B cell (primary cell): Measurements from ENCODE around the gene MOGAT3. TPM values are rescaled to one million over a fixed set of nuclear protein-coding genes. Genes with fewer than 3 reads are reported as not detected.

Experiments used
- ATAC-seq: fragments of 200-7000 bp; cut with Tn5 transposase; one replicate; pipeline ENCODE4 v1.10.0; 2021; ENCODE audit warnings: low read depth, mild to moderate bottlenecking, moderate number of reproducible peaks, moderate library complexity
- CTCF ChIA-PET: fragments of 350-600 bp; sonication (Branson Sonifier 250); formaldehyde crosslinking; loops from one replicate; lab custom pipeline; 2021; ENCODE audit warnings: antibody characterized with exemption, inconsistent platforms; lab: Charles Lee
- POLR2A ChIA-PET: fragments of 350-600 bp; sonication (Branson Sonifier 250); formaldehyde crosslinking; loops from one replicate; lab custom pipeline; 2021; ENCODE audit warnings: antibody characterized with exemption; lab: Charles Lee
- DNase-seq: peaks from one replicate; pipeline ENCODE4 v3.0.0; 2013
- H2AFZ ChIP-seq: 2 replicates; pipeline ENCODE4 v1.6.1; 2012; ENCODE audit warnings: mild to moderate bottlenecking, low read depth, low read length; ENCODE audit not compliant: insufficient read depth, poor library complexity, severe bottlenecking
- H3K27ac ChIP-seq, 2 donors: 1 replicate in 1 of 2; 2 replicates in 1 of 2; pipeline ENCODE4 v1.5.1; 2012 to 2013; ENCODE audit warnings: low read length in 2 of 2, mild to moderate bottlenecking in 2 of 2, moderate library complexity in 1 of 2
- H3K27me3 ChIP-seq, 4 experiments: fragments of 200-600 bp in 1 of 4; sonication (generic) in 1 of 4; replicated peaks in 1 of 4; 1 replicate in 2 of 4; 2 replicates in 2 of 4; pipeline versions ENCODE4 v1.6.1 to v1.7.0; 2013 to 2016; ENCODE audit warnings: low read length in 3 of 4, mild to moderate bottlenecking in 2 of 4, mixed read lengths in 1 of 4, moderate library complexity in 1 of 4; ENCODE audit not compliant: insufficient read depth in 4 of 4, control insufficient read depth in 3 of 4; ENCODE audit errors: control extremely low read depth in 1 of 4
- H3K36me3 ChIP-seq, 2 experiments: replicated peaks in 1 of 2; 1 replicate in 1 of 2; 2 replicates in 1 of 2; pipeline versions ENCODE4 v1.6.1 to v1.7.1; 2013; ENCODE audit warnings: low read length in 1 of 2; ENCODE audit not compliant: insufficient read depth in 2 of 2, control insufficient read depth in 1 of 2; ENCODE audit errors: control extremely low read depth in 1 of 2, extremely low read depth in 1 of 2
- H3K4me1 ChIP-seq, 2 donors: fragments of 200-600 bp in 1 of 2; sonication (generic) in 1 of 2; 1 replicate in 1 of 2; 2 replicates in 1 of 2; pipeline versions ENCODE4 v1.5.1 to v1.6.1; 2013 to 2017; ENCODE audit warnings: low read length in 2 of 2; ENCODE audit not compliant: control insufficient read depth in 2 of 2, insufficient read depth in 2 of 2
- H3K4me2 ChIP-seq: replicated peaks from 2 replicates; pipeline ENCODE3; 2012; ENCODE audit warnings: mild to moderate bottlenecking, low read depth, low read length; ENCODE audit not compliant: poor library complexity, severe bottlenecking
- H3K4me3 ChIP-seq, 5 experiments: fragments of 200-600 bp in 1 of 5; sonication (generic) in 1 of 5; 1 replicate in 3 of 5; 2 replicates in 2 of 5; pipeline versions ENCODE4 v1.5.1 to v1.7.0; 2011 to 2016; ENCODE audit warnings: low read length in 4 of 5, mild to moderate bottlenecking in 4 of 5, low read depth in 2 of 5, control low read depth in 1 of 5, moderate library complexity in 1 of 5; ENCODE audit not compliant: insufficient read depth in 1 of 5; ENCODE audit errors: control extremely low read depth in 1 of 5, extremely low read depth in 1 of 5
- H3K79me2 ChIP-seq: fragments of 200-600 bp; sonication (generic); one replicate; pipeline ENCODE4 v1.6.0; 2016; ENCODE audit warnings: low read length; ENCODE audit not compliant: control insufficient read depth, insufficient read depth
- H3K9ac ChIP-seq: fragments of 200-600 bp; sonication (generic); 2 replicates; pipeline ENCODE4 v1.6.1; 2017; ENCODE audit warnings: mild to moderate bottlenecking, low read length, moderate library complexity
- H3K9me3 ChIP-seq, 3 donors: one replicate each; pipeline versions ENCODE4 v1.6.1 to v1.7.1; 2013; ENCODE audit warnings: low read length in 2 of 3; ENCODE audit not compliant: control insufficient read depth in 2 of 3, insufficient read depth in 1 of 3; ENCODE audit errors: control extremely low read depth in 1 of 3
- H4K20me1 ChIP-seq: 2 replicates; pipeline ENCODE4 v1.6.0; 2012; ENCODE audit warnings: mild to moderate bottlenecking, low read length; ENCODE audit not compliant: insufficient read depth, control insufficient read depth, poor library complexity, severe bottlenecking
- H3K27ac Mint-ChIP-seq: one replicate; pipeline ENCODE4 v1.8.0; 2021; ENCODE audit warnings: mixed read lengths
- H3K27me3 Mint-ChIP-seq: one replicate; pipeline ENCODE4 v1.8.0; 2021; ENCODE audit warnings: mixed read lengths
- H3K4me1 Mint-ChIP-seq: one replicate; pipeline ENCODE4 v1.8.0; 2021; ENCODE audit warnings: mixed read lengths
- H3K4me3 Mint-ChIP-seq: one replicate; pipeline ENCODE4 v1.8.0; 2021; ENCODE audit warnings: mixed read lengths
- H3K9me3 Mint-ChIP-seq: one replicate; pipeline ENCODE4 v1.8.0; 2022; ENCODE audit warnings: mixed read lengths; ENCODE audit not compliant: insufficient read depth
- CTCF ChIP-seq: fragments of 200-600 bp; IDR thresholded peaks from one replicate; pipeline ENCODE4 v1.8.0; 2022; ENCODE audit warnings: antibody characterized with exemption, mild to moderate bottlenecking
- EZH2 ChIP-seq: IDR thresholded peaks from 2 replicates; pipeline ENCODE4 v1.6.1; 2012; ENCODE audit warnings: borderline replicate concordance, low read depth, mild to moderate bottlenecking, moderate library complexity, low read length; ENCODE audit not compliant: insufficient read depth, poor library complexity, severe bottlenecking
- WGBS: methylation state at CpG from one replicate; pipeline ENCODE4 v1.1.5; 2013; ENCODE audit warnings: missing lambda C conversion rate; ENCODE audit not compliant: insufficient coverage; 5-methylcytosine and 5-hydroxymethylcytosine counted together
- intact Hi-C: fragments of 100-400 bp; cut with micrococcal nuclease; formaldehyde crosslinking; loops from one replicate; pipeline ENCODE4 v1.10.0; 2022
- polyA plus RNA-seq: library from polyadenylated mRNA; depleted of rRNA; stranded (reverse); fragments of >200 nt; gene quantifications from 2 replicates; pipeline ENCODE4 v1.2.3, GENCODE V29; 2012
- total RNA-seq, 2 donors: library from RNA; stranded (reverse); fragments of 120-200 nt in 1 of 2; gene quantifications; 1 replicate in 1 of 2; 2 replicates in 1 of 2; pipeline versions ENCODE4 v1.2.3 to v1.2.4, GENCODE V29; 2013 to 2022

MOGAT3 gene
- total and polyA plus RNA-seq, 2 donors (not counting 1 experiment from before 2014, with no cell fraction given) = not detected

DNA sequence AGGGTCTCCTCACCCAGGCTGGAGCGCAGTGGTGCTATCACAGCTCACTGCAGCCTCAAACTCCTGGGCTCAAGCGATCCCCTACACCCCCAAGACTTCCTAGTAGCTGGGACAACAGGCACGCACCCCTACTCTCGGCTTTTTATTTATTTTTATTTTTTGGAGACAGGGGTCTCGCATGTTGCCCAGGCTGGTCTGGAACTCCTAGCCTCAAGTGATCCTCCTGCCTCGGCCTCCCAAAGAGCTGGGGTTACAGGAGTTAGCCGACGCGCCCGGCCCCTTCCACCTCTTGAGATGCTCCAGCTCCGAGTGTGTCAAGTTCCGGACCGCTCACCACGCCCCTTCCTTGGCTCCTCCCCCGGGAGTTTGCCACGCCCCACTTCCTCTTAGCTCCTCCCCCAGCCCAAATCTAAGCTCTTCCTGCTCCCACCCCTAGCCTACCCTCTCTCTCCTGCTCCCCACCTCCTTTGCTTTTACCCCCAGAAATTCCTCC is 27.0 kb downstream of the MOGAT3 start:
- POLR2A ChIA-PET = interaction anchor here (0.6 to 0.7 kb wide), 2 partner anchors 30 to 73 kb away, joined by 3 to 8 read pairs; no protein-coding TSS in a partner anchor
- H3K9me3 Mint-ChIP-seq = no peaks in the 10 kb centered on the region
- H3K36me3 ChIP-seq = no peaks in the 10 kb centered on the region
- no peaks in the 10 kb centered on the region for H3K79me2 ChIP-seq
- ATAC-seq = peak; percentile 46
- H3K27ac Mint-ChIP-seq = peak overlapping the region; percentile 20
- no peak overlapping the region for H3K27ac ChIP-seq
- peak; percentile 69 for DNase-seq
- peaks cover 43% of the 10 kb centered on the region for H3K4me1 Mint-ChIP-seq
- H2AFZ ChIP-seq = no peak overlapping the region
- no peak for TF ChIP-seq EZH2
- TF ChIP-seq CTCF = no peak
- peaks cover 54 to 58% of the 10 kb centered on the region in 2 donors for H3K4me1 ChIP-seq
- no peak overlapping the region for H3K9ac ChIP-seq
- CTCF ChIA-PET = interaction anchor here (0.9 to 1.3 kb wide), 3 partner anchors 8 to 284 kb away, joined by 3 to 7 read pairs (median 3); partner anchors contain the start of genes UFSP1 and VGF
- H3K27me3 Mint-ChIP-seq = peaks cover 80% of the 10 kb centered on the region
- peak overlapping the region; percentile 56 for H3K4me2 ChIP-seq
- intact Hi-C loops = no loop called here
- no peaks in the 10 kb centered on the region for H4K20me1 ChIP-seq
- H3K9me3 ChIP-seq = peaks cover 0 to 49% (median 1%) of the 10 kb centered on the region in 3 donors
- H3K4me3 ChIP-seq = no peak overlapping the region
- H3K27me3 ChIP-seq = peaks cover 0 to 99% (median 79%) of the 10 kb centered on the region in 4 experiments
- H3K4me3 Mint-ChIP-seq = peak overlapping the region; percentile 56
- 5% methylated on average over 12 of the region's 16 CpGs for WGBS
